ENCODE data around the gene AEBP1. TPM values are rescaled to one million over a fixed set of nuclear protein-coding genes. Genes with fewer than 3 reads are reported as not detected.

Gene AEBP1
- total RNA-seq, 1 experiment from 2014 or later, result 49.3 TPM

GRCh38 chr7:44097064-44097932, 6.8 kb upstream of the AEBP1 start:
- no CpG with 5 or more reads among the region's 9 CpGs for WGBS (ENCODE audit: extremely low coverage, insufficient read length, low lambda C conversion rate)
- Histone ChIP-seq H3K23ac (ENCODE audit: insufficient read length, low read depth, low read length) (no peak overlapping the region), H4K8ac (replicated peaks; ENCODE audit: insufficient read length, low read depth, low read length) (no peak overlapping the region)

More at GRCh38 chr7:44097064-44097932, 6.8 kb upstream of the AEBP1 start:
- H2BK5ac ChIP-seq (ENCODE audit: insufficient read length, low read length), result no peak overlapping the region
- no peak overlapping the region for H3T11ph ChIP-seq (ENCODE audit: low read length)
- no peaks in the 10 kb centered on the region for H3K9me3 ChIP-seq (ENCODE audit: control insufficient read depth, low read depth, low read length)
- H3K23me2 ChIP-seq (ENCODE audit: insufficient read length, low read depth, low read length, poor library complexity, severe bottlenecking), result no peaks in the 10 kb centered on the region
- no peak overlapping the region for H2AFZ ChIP-seq (ENCODE audit: low read length)
- Mint-ChIP-seq H3K27ac (no peak overlapping the region), H3K4me1 (peaks cover 0 to 10% of the 10 kb centered on the region in 2 experiments; a peak in 2 of 4 replicates), H3K9me3 (no peaks in the 10 kb centered on the region; a peak in 1 of 5 replicates), H3K4me3 (no peak overlapping the region; a peak in 1 of 5 replicates), H3K36me3 (ENCODE audit: insufficient read depth in 1 of 3, low read depth in 3 of 3) (no peaks in the 10 kb centered on the region), H3K27me3 (ENCODE audit: low read depth) (peaks cover 23% of the 10 kb centered on the region)
- H2BK120ac ChIP-seq (ENCODE audit: low read depth, low read length, poor library complexity, severe bottlenecking), result no peak overlapping the region
- H2BK15ac ChIP-seq (ENCODE audit: low read depth, low read length), result no peak overlapping the region
- no peaks in the 10 kb centered on the region for H3K79me2 ChIP-seq (ENCODE audit: insufficient read depth, low read length)
- no peak overlapping the region; the same call in 1 of the 2 replicates for H3K14ac ChIP-seq (ENCODE audit: insufficient read depth, low read length)
- no peak overlapping the region for H2BK20ac ChIP-seq (ENCODE audit: low read depth, low read length, poor library complexity, severe bottlenecking)
- H3K56ac ChIP-seq (ENCODE audit: insufficient read length, low read depth, low read length), result no peak overlapping the region
- H3K18ac ChIP-seq (ENCODE audit: insufficient read length, low read depth, low read length), result no peak overlapping the region
- no peaks in the 10 kb centered on the region for H3K27me3 ChIP-seq (ENCODE audit: insufficient read depth, low read length)
- H3K79me1 ChIP-seq (ENCODE audit: insufficient read depth, low read depth, low read length, poor library complexity, severe bottlenecking), result no peaks in the 10 kb centered on the region
- no peak overlapping the region for H2AK5ac ChIP-seq (ENCODE audit: insufficient read length, low read length)
- H4K5ac ChIP-seq (ENCODE audit: insufficient read length, low read depth, low read length), result no peak overlapping the region
- TF ChIP-seq CTCF (conservative IDR thresholded peaks at IDR 0.05), result no peak
- no peak overlapping the region for H3K4me2 ChIP-seq (ENCODE audit: insufficient read depth, insufficient read length, low read length)
- no peak overlapping the region for H3K27ac ChIP-seq (ENCODE audit: insufficient read length, low read depth, low read length)
- no peak overlapping the region for H3K9ac ChIP-seq (ENCODE audit: extremely low read depth, insufficient read length, low read length)
- no peak overlapping the region for H2BK12ac ChIP-seq (ENCODE audit: insufficient read length, low read depth, low read length)
- no peak overlapping the region for H4K91ac ChIP-seq (ENCODE audit: insufficient read length, low read depth, low read length)
- H4K20me1 ChIP-seq (ENCODE audit: control insufficient read depth, insufficient read depth, insufficient read length), result no peaks in the 10 kb centered on the region
- DNase-seq, result no peak
- H3K4me1 ChIP-seq (ENCODE audit: insufficient read depth, low read length), result no peaks in the 10 kb centered on the region
- H3K4ac ChIP-seq (ENCODE audit: low read depth, low read length), result no peak overlapping the region
